LNCAP (cell line): ENCODE measurements around the gene PSIP1.

Experiments
- CTCF ChIP-seq: fragments of 450-650 bp; IDR thresholded peaks from 2 replicates; pipeline ENCODE4 v1.5.1; 2017; ENCODE audit warnings: mild to moderate bottlenecking

The PSIP1 gene

DNA sequence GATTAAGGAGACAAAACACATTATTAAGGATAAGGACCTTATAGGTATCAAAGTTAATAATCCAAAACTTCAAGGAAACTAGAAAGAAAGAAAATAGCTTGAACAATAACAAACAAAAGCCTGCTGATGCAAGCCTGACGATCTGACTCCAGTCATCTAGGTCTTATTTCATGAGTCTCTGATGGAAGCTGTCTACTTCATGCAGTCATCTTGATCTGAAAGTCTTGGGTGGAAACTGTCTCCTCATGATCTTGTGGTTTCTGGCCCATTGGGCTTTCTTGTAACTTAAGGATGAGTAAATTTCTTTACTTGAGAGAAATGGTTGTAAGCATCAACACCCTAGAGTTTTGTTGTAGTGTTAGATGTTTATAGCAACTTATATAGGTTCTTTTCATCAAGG is 20.6 kb upstream of the PSIP1 start:
- no peak for TF ChIP-seq CTCF

DNA sequence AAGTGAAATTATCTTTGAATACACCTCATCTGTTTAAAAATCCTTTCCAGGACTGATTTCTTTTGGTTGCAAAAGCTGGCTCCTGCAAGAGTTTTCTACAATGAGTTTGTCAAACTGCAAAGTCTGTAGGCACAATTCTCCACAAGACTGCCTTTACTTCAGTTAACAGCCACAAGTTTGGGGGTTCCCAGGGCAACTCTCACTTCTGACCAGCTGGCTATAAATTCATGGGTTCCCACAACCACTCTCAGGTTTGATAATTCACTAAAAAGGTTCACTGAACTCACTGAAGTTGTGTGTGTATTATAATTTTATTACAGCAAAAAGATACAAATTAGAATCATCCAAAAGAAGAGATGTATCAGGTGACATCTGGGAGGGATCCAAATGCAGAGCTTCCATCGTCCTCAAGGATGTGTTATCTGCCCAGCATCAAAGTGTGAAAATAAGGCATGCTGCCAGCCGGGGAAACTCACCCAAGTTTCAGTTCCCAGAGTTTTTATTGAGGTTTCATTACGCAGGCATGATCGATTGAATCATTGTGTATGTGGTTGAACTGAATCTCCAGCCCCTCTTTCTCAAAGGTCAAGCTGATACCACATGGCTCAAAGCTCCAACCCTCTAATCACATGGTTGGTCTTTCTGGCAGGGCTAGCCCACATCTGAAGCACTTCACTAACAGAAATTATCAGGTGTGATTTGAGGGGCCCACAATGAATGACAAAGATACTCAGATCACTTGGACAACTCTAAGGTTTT is 19.0 kb upstream of the PSIP1 start:
- no peak for TF ChIP-seq CTCF

DNA sequence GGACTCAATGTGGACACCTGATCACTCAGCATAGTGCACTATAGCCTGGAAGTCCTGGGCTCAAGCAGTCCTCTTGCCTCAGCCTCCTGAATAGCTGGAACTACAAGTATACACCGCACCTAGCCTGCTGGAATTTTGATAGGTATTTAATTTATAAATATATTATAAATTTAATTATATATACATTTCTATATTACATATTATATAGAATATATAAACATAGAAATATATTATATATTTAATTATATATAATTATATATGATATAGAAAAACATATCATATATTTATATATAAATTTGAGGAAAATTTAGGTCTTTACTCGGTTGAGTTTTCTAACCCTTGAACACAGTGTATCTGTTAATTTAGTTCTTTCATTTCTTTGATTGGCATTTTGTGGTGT is 15.2 kb upstream of the PSIP1 start:
- no peak for TF ChIP-seq CTCF

DNA sequence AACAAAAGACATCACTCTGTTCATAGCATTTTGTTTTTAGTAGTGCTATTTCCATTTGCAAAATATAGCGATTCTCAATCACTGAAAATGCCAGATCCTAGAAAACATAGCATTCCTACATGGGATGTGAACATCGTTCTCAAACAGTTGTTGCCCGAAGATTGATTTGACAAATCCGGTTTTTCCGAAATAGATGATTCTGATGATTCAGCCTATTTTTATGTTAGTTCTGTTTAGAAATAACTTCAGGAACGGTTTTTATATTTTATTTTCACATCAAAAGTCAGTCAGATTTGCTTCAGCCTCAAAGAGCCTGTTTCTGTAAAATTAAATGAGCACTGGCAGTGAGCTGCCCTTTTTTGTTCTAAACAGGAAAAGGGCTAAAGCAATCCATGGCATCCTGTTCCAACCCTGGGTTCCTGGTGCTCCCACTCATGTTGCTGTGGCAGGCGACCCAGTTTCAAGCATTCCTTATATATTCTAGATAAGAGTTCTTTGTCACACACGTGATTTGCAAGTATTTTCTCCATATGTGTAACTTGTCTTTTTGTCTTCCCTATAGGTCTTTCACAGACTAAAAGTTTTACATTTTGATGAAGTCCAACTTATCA is 14.2 kb upstream of the PSIP1 start:
- TF ChIP-seq CTCF, result no peak

DNA sequence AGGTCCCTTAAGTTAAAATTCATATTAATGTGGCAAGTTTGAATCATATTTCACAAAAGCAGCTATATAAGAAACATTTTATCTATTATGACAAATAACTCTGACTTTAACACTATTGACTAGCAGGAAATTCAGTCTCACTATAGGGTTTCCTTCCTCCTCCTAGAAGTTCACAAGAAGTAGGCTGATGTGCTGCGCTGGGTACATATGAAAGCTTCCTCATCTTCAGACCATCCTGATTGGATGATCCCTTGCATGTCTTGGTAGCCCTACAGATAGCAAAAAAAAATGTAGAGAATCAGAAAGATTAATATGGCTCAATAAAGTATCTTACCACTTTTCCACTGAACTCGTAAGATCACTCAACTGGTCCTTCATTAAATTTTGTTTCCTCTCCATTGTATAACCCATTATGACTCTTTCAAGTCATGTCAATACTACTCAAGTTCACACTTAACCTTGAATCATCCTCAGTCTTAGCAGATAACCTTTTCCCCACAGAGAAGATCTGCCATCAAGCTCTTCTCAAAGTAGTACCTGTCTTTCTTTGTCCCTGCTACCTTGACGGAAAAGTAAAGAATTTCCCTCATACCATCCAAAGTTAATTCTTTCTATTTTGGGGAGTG is 11.5 kb upstream of the PSIP1 start:
- TF ChIP-seq CTCF, result no peak

- no peak for TF ChIP-seq CTCF
Measured at GRCh38 chr9:15521254-15521653, 10.5 kb upstream of the PSIP1 start.

DNA sequence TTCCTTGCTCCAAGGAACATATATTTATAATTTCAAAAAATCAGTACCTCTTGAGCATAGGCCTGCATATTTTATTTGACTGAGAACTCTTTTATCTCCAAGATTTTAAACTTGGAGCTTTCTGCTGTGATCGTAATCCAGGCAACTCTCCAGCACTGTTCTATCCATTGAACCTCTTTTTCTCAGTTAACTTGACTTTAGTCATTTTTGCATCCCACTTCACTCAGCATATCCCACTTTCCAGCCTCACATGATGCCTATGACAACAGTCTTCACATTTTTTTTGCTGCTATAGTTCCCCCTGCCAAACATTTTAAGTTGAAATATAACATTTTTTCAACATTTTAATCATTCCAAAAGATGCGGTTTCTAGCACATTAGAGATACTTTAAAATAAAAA is 9.1 kb upstream of the PSIP1 start:
- no peak for TF ChIP-seq CTCF
